Measurements from ENCODE around the gene CDX1.

The CDX1 gene

DNA sequence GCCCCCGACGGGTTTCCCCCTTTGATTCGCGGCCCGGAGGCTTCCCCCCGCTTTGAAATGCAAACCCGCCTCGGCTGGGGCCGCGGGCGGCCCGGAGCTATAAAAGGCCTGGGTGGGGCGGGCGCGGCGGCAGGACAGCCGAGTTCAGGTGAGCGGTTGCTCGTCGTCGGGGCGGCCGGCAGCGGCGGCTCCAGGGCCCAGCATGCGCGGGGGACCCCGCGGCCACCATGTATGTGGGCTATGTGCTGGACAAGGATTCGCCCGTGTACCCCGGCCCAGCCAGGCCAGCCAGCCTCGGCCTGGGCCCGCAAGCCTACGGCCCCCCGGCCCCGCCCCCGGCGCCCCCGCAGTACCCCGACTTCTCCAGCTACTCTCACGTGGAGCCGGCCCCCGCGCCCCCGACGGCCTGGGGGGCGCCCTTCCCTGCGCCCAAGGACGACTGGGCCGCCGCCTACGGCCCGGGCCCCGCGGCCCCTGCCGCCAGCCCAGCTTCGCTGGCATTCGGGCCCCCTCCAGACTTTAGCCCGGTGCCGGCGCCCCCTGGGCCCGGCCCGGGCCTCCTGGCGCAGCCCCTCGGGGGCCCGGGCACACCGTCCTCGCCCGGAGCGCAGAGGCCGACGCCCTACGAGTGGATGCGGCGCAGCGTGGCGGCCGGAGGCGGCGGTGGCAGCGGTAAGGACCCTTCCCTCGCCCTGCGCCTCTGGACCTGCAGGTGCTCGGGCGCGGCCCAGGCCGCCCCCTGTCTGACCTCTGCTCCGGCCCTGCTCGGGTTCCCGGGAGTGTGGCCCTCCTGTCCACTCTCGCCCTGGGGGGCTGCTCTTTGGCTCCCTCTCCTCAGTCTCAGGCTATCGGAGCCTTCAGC is at the start of gene CDX1:
Gene CDX1 (plus strand): TSS at position 129 of the 862 bp plus-strand sequence. CDS start 99 bp downstream, at position 228.
- FAIRE-seq = no peak

DNA sequence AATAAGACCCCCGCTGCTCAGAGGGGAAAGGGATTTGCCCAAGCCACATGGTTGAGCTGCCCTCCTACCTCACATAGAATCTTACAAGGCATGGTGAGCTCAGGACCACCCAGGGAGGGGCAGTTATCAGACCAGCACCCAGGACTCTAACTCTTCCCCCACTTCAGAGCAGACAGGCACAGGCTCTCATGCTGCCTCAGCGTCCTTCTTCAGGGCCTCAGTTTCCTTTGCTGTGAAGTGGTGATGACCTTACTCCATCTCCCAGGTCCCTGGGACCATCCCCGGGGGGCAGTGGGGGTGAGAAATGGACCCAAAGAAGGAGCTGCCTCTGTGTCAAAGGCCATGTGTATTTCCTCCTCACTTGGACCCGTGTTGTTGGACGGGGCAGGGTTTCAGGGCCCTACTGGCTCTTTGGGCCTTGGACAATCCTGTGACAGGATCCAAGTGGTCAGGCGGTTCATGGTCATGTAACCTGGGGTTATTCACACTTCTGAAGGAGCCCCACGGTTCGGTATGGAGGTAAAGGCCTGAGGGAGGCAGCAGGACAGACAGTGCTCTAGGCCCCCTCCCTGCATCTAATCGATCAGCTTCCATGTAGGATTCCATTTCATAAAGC is 48.5 kb upstream of the CDX1 start:
- FAIRE-seq = no peak

DNA sequence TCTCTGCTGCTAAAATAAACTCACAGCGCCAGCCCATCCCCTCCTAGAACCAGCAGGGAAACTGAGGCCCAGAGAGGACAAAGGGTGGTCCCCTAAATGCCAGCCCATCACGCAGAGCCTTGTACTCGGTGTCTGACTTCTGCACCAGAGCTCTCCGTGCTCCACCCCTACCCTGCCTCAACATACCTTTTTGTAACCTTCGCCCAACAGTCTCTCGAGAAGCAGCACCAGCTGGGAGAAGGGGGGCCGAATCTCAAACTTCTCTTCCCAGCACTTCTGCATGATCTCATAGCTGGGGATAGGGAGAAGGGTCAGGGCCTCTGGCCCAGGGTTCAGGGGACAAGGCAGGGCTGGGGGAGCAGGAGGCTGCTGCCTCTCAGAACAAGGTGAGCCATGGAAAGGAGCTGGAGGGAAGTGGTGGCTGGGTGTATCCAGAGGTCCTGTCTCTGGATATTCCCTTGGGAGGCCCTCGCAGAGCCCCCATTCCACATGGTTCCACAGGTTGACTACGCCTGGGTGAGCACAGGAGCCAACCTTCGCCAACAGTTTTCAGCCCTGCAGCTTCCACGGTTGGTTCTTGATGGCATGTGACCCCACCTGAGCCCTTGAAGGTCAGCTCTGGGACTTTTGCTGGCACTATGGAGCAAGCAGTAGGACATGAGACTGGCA is 47.9 kb upstream of the CDX1 start:
- FAIRE-seq = no peak

DNA sequence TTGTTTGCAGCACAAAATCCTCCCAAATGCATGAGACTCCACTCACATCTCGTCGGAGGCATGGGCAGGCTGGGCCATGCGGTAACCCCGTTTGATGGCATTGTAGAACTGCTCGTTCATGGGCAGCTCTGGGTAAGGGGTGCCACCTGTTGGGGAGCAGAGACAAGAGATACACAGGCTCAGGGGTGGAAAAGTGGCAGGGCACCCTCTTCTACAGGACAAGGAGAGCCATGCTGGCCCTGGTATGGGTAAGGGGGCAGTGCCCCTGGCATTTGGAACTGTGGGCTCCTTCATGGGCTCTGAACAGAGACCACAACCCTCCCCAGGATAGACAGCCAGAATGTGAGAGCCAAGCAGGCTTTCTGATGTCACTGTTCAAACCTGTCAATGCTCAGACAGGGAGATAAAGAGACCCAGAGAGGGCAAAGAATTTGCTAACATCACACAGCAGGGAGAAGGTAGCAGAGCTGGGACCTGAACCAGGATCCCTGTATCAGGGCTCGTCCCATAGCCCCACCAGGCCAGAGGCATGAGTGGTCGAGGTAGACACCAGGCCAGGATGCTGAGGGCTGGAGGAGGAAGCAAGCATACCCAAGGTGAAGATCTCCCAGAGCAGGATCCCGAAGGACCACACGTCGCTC is 47.0 kb upstream of the CDX1 start:
- FAIRE-seq = no peak

DNA sequence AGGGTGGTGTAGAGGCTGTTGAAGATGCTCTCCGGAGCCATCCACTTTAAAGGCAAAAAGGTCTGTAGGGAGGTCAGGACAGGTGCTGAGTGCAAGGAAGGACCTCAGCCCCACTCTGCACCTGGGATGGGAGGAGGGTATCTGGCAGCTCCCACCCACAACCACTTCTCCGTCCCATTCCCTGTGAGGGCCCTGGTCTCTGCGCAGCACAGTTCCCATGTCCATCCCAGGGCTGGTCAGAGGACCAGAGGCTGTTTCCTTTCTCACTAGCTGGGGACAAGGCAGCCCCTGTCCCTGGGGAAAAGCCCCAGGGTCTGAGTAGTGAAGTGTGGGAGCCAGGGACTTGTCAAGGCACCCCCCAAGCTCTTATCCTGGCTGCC is 46.5 kb upstream of the CDX1 start:
- no peak for FAIRE-seq

DNA sequence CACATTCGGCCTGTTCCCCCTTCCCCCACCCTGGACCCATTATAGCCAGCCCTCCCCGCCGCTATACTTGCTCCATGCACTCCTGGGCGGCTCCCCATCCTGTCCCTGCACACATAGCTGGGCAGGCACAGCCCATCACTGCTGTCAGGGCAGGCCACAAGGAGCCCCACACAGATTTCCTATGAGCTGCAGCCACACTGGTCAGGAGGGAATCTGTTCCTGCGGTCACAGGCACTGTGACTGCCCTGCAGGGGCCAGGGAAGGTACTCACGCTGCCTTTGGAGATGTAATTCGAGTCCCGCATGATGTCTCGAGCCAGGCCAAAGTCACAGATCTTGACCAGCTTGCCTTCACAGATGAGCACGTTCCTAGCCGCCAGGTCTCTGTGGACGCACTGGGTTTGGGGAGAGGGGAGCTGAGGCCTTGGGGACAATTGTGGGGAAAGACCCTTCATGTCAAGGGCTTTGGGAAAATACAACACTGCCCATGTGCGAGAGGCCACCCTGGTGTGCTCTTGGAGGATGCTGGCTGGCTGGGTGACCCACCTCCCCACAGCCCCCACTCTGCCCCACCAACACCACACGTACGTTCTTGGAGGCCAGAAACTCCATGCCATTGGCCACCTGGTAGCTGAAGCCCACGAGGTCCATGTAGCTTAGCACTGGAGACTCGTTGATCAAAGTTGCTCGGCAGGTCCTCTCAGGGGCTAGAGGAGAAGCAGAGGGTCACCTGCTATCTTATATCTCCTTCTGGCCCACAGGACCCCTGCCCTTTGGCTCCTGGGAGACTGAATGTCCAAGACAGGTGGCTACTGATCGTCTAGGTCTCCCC is 45.7 kb upstream of the CDX1 start:
- FAIRE-seq = no peak

DNA sequence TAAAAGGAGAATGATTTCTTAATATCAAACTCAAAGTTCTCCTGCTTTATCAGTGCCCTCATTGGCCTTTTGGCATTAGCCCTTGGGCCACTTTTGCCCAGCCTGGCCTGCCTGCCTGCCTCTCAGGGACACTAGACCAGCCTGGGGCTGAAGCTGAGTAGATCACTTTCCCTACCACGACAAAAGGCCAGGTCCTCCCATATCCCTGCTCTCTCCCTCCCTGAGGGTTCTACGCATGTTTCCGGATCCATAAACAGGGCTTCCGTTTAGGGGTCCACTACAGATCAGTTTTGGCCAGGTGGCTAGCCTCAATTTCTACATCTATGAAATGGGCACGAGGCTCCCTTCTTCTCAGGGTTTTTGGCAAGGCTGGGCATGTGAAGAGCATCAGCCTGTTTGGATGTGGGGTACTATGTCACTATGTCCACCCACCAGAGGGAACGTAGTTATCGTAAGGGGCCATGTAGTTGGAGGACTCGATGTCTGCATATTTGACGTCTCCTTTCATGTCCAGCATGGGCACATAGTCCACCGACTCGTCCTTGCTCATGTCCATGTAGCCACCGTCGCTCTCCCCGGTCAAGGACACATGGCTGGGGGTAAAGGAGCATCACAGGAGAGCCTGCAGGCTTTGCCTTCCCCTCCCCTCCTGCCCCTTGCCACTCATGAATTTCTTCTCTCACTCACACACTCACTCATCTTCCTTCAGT is 45.0 kb upstream of the CDX1 start:
- no peak for FAIRE-seq

DNA sequence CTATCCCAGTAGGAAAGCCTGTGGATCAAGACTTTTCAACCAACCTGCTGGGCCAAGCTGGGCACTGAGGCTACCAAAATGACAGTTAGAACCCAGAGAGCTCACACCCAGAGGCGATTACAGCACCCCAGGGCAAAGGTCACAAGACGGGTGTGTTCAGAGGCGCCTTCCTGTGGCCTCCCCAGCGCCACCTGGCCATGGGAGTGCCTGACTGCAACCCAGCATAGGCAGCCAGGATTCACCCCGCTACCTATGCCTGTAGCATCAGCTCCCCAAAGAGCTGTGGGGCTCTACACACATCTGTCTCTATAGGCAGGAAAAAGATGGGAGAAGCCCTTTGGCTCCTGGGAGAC is 44.4 kb upstream of the CDX1 start:
- FAIRE-seq = no peak

DNA sequence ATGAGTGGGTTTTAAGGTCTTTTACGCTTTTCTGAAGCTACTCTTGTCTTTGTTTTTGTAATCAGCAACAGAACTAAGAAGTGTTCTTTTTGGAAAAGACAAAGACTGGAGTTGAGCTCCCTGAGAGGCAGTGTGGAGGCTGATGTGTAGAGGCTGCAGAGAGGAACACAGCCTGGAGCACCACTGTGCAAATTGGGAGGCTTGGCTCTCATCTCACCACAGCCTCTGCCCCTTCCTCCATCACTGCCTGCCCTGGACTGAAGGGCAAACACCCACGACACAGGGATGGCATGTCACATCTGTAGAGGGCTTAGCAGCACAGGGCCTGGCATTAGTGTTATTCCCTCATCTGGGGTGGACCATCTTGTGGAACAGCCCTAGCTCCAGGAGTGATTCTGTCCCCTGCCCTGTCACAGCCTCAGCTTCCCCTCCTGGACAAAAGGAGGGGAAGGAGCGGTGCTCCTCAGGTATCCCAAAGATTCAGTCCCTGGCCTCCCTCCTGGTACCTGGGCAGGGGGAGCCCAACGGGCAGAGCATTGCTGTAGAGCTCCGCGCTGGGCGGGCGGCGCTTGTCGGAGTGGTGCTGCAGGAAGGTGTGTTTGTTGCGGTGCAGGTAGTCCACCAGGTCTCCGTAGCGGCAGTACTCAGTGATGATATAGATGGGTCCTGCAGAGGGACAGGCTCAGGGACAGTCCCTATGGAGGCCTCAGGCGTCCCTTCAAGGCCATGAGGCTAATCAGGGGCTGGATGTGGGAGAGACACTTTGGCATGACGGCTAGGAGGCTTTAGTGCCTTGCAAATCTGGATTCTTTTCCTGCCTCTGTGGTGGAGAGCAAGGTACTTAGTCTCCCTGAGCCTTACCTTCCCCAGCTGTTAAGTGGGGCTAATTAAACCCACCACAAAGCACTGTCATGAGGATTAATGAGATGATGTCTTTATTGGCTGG is 43.8 kb upstream of the CDX1 start:
- no peak for FAIRE-seq

DNA sequence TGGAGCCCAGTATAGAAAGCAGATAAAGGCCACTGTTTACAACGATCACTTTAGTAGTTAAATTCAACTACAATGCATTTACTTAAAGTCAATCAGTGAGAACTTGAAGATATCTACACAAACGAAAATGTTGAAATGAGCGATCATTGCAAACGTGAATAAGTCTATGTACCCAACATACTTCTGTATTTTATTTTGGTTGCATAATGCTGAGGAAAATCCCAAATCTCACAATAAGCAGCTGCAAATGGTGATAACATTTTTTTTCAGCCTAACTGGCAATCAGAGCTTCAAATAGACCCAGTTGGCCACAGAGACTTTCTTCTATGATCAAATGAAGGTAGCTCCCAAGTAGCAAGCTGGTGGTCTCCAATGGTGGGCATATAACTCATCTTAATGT is 43.0 kb upstream of the CDX1 start:
- no peak for FAIRE-seq

DNA sequence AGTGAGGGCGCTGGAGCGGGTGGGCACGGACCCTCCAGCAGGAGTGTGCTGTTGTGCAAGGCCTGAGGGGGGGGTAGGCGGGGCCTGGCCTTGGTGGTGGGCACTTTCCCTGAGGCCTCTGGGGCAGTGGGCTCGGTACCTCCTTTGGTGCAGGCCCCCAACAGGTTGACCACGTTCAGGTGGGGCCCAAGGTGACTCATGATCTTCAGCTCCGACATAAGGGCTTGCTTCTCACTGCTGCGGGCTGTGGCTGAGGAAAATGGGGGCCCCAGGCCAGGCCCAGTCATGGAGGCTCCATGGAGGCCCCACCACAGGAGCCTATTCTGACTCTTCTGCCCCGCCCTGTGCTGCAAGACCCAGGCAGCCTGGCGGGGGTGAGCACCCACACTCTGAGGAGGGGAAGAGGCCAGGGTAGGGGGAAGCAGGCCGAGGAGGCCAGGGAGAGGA is 42.4 kb upstream of the CDX1 start:
- no peak for FAIRE-seq

DNA sequence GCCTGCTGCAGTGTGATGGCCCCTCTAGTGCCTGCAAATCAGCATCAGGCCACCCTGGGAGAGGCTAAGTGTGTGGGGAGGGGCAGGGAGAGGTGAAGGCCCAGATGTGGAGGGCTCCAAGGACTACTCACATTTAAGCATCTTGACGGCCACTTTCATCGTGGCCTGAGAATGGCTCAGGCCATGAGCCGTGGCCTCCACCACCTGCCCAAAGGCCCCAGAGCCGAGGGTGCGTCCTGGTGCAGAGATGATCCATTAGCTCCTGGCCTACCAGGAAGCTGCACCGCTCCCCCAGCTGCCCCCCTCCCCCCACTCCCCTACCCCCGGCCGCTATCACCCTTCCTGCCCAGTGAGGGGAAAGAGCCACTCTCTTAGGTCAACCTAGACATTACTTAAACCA is 42.0 kb upstream of the CDX1 start:
- no peak for FAIRE-seq

DNA sequence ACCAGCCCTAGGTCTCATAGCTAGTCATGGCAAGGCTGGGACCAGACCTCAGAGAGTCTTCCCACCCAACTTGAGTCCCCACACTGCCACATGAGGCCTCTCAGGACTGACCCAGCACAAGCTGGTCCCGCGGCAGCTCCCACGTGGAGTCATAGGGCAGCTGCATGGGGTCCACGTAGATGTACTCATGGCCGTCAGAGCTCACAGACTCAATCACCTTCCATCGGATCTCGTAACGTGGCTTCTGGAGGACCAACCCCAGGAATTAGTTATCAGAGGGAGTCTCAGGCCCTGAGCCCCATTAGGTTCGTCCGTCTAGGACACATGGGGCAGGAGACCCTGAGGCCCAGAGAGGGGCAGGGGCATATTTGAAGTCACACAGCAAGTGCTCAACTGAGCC is 41.2 kb upstream of the CDX1 start:
- no peak for FAIRE-seq

DNA sequence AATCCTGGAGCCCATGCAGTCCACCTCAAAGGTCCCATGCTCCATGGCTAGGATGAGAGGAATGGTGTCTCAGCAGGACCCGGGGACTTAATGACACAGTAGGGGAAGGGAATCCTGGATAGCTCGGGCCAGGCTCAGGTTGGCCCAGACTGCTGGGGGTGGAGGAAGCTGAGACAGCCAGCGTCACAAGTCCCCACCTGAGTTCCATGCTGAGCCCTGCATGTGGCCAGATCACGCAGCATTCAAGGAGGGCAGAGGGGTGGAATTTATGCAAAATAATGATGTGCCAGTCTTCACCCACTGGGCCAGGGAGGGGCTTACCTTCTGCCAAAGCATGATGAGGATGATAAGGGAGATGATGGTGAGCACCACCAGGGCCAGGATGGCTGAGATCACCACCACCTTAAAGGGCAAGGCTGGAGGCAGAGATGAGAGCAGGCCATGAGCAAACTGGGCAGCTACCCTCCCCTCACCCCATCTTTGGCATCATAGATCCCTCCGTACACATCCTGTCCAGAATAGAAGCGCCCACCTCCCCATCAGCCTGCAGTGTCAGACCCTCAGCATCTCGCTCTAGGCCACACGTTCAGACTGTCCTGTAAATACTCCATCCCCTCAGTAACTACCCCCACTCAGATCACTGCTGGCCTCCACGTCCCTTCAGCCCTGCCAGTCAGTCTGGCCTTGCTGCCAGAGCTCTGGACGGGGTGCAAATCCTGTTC is 40.2 kb upstream of the CDX1 start:
- no peak for FAIRE-seq

DNA sequence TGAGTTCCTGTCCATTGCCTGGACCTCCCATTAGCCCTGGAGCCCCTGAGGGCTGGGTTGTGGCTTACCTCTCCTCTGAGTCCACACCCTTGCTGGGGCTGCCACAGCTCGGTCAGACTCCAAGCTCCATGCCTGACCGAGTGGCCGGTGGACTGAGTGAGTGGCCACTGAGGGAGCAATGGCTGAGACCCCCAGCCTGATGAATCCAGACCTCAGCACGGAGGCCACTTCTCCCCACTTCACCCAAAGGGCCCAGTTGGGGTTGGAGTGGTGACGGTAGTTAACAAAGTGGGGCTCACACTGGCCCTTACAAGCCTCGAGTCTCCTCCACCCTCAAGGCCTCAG is 39.7 kb upstream of the CDX1 start:
- FAIRE-seq = no peak

DNA sequence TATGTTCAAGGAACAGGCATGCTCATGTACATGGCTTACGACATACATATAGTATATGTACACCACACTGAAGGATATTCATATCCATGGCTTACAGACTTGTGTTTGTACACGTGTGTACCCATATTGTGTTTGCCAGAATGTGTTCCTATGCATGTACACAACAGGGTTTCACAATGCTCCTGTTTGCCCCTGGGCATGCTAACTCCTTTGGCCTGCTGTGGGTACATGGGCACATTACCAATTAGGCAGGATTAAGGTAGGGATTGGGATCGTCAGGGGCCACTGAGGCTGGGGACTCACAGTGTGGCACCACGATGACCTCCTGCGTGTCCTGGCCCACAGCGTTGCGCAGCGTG is 37.1 kb upstream of the CDX1 start:
- FAIRE-seq = no peak

DNA sequence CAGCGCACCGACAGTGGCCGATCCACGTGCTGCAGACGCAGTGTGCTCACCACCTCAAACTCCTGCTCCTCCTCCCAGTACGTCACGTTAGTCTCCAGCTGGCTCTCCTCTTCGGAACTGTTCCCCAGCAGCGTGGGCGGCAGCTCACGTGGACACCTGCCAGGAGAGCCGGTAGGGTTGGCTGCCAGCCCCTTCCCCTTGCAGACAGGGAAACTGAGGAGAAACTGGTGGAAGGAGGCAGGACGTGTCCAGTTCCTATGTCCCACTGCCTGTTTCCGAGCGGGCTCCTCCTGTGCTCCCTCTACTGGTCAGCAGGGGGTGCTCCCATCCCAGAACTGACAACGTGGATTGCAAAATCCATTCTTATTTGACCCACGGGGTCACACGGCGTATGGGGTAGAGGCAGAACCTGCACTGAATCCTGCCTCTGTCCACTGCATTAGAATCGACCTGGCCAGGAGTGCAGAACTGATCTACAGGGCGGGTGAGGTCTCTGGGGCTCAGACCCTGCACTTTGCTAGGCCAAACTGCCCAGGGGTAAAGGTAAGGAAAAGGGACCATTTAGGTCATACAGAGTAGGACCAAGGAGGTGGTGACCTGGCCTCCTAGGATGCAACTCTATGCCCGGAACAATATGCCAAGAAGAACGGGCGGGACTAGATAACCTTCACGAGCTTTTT is 36.6 kb upstream of the CDX1 start:
- FAIRE-seq = no peak

DNA sequence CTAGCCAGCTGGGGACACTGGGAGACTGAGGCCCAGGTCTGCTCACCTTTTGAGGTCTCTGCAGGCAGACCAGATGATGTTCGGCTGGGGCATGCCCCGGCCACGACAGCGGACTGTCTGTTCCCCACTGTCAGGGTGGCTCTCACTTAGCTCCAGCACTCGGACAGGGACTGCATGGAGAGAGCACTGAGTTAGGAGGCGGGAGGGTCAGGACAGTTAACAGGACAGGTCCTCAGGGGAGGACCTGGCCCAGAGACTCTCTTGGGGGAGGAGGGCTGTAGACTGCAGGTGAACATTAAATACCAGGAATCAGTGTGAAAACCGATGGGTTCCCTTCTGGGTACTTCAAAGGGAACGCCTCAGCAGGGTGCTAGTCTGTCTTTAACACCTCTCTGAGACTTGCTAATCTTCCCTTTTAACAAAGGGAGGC is 36.1 kb upstream of the CDX1 start:
- no peak for FAIRE-seq

DNA sequence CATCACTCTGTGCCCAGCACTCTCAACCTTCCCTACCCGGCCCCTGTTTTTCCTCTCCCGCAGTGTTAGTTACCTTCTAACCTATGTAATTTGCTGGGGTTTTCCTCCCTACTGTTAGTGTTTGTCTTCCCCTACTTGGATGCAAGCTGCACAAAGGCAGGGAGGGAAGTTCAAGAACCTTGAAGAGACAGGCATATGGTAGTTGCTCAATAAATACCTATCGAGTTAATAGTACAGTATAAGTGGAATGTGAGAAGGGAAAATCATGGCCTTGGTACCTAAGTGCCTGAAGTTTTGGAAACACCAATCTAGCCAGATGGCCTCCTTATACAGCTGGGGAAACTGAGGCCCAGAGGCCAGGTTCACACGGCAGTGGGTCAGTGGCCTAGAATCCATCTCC is 35.1 kb upstream of the CDX1 start:
- FAIRE-seq = no peak

Measured in islet of Langerhans (tissue), 1 donor.